Spleen (tissue), 7 donors: ENCODE measurements around the gene MYLK.

Experiments used
- CTCF ChIP-seq, 11 experiments: fragments of 200-600 bp in 7 of 11; fragments of 450-650 bp in 4 of 11; sonication (generic) in 4 of 11; IDR thresholded peaks in 8 of 11; conservative IDR thresholded peaks in 3 of 11; 1 replicate in 7 of 11; 2 replicates in 4 of 11; pipeline versions ENCODE4 v1.4.0 to v1.8.0; 2016 to 2021; ENCODE audit warnings: antibody characterized with exemption in 11 of 11, inconsistent platforms in 4 of 11, mild to moderate bottlenecking in 1 of 11
- POLR2A ChIP-seq, 3 donors: fragments of 450-650 bp; IDR thresholded peaks; one replicate each; pipeline ENCODE4 v1.5.1; 2017; ENCODE audit warnings: antibody characterized with exemption in 3 of 3, mild to moderate bottlenecking in 1 of 3
- donor health status: DM: no; HTN: no; CAD: no; lungs with moderate emphysema.
- donor health status: DM: no; HTN: no; CAD: no.
- donor health status: DM: no; HTN: no; CAD: no.

- no peak for TF ChIP-seq CTCF (IDR thresholded peaks at IDR 0.05 in 8 of 11, conservative IDR thresholded peaks at IDR 0.05 in 3 of 11)
- TF ChIP-seq POLR2A (IDR thresholded peaks at IDR 0.05), result no peak
Observed at GRCh38 chr3:123837858-123838257, 46.3 kb downstream of the MYLK start.
